Measurements from ENCODE around the gene SMURF1. TPM values are rescaled to one million over a fixed set of nuclear protein-coding genes. Genes with fewer than 3 reads are reported as not detected.

Gene SMURF1
- total and polyA plus RNA-seq, 2 of the 8 experiments (the other 6 are each of a cell fraction or from before 2014, with no cell fraction given) = 9.6 to 24.5 TPM

GRCh38 chr7:99141334-99141733, 2.6 kb downstream of the SMURF1 start (continued):
- no peak for TF ChIP-seq ASH2L (IDR thresholded peaks at IDR 0.05; ENCODE audit: low read length)
- no peak for TF ChIP-seq YY1 (IDR thresholded peaks at IDR 0.05; ENCODE audit: low read depth, low read length)
- no peak for TF ChIP-seq KDM4A (IDR thresholded peaks at IDR 0.05; ENCODE audit: low read depth, low read length, severe bottlenecking)

Data from H1 (cell line).